HG03095 (cell line): ENCODE data around the gene TARP.
A peak's percentile ranks its signal among the peaks of the same experiment; 100 is the strongest.
"Not testable (repeated sequence)": the region's sequence is repeated elsewhere in the genome, so short reads cannot be mapped to it uniquely, and the experiment has no call there.

Source experiments
- ATAC-seq: cut with Tn5 transposase; IDR thresholded peaks from one replicate; pipeline ENCODE4 v1.9.1; 2021; ENCODE audit warnings: moderate library complexity; ENCODE audit not compliant: unreplicated experiment

The TARP gene

GRCh38 chr7:38263274-38263673 lies 10.2 kb downstream of the TARP start:
- ATAC-seq: not testable (repeated sequence)

- no peak for ATAC-seq
Measured at GRCh38 chr7:38262545-38262944, 10.9 kb downstream of the TARP start.

GRCh38 chr7:38262026-38262425 lies 11.4 kb downstream of the TARP start:
- not testable (repeated sequence) for ATAC-seq

GRCh38 chr7:38261601-38262000 lies 11.8 kb downstream of the TARP start:
- not testable (repeated sequence) for ATAC-seq

GRCh38 chr7:38259157-38259556 lies 14.3 kb downstream of the TARP start:
- ATAC-seq: not testable (repeated sequence)

- ATAC-seq: no peak
Measured at GRCh38 chr7:38257350-38257677, 16.1 kb downstream of the TARP start.

- ATAC-seq: peak; percentile 93
Measured at GRCh38 chr7:38249849-38250248, 23.6 kb downstream of the TARP start.

GRCh38 chr7:38248069-38248567 lies 25.3 kb downstream of the TARP start:
- no peak for ATAC-seq

- ATAC-seq: no peak
Measured at GRCh38 chr7:38245409-38245977, 27.9 kb downstream of the TARP start.

GRCh38 chr7:38244516-38244915 lies 28.9 kb downstream of the TARP start:
- ATAC-seq: no peak

- ATAC-seq: not testable (repeated sequence)
Measured at GRCh38 chr7:38243345-38243744, 30.1 kb downstream of the TARP start.

- no peak for ATAC-seq
Measured at GRCh38 chr7:38242814-38243213, 30.6 kb downstream of the TARP start.

GRCh38 chr7:38241071-38241470 lies 32.4 kb downstream of the TARP start:
- no peak for ATAC-seq

GRCh38 chr7:38239129-38239528 lies 34.3 kb downstream of the TARP start:
- ATAC-seq: not testable (repeated sequence)

GRCh38 chr7:38235606-38236005 lies 37.8 kb downstream of the TARP start:
- no peak for ATAC-seq

GRCh38 chr7:38234759-38235158 lies 38.7 kb downstream of the TARP start:
- not testable (repeated sequence) for ATAC-seq

- ATAC-seq: peak; percentile 52
Measured at GRCh38 chr7:38232502-38233366, 40.7 kb downstream of the TARP start.

- no peak for ATAC-seq
Measured at GRCh38 chr7:38229884-38230642, 43.4 kb downstream of the TARP start.

GRCh38 chr7:38229386-38229785 lies 44.0 kb downstream of the TARP start:
- ATAC-seq: no peak

GRCh38 chr7:38224392-38224791 lies 49.0 kb downstream of the TARP start:
- ATAC-seq: no peak

GRCh38 chr7:38223306-38223705 lies 50.1 kb downstream of the TARP start:
- no peak for ATAC-seq
